Parathyroid adenoma (tissue), 2 donors: Measurements from ENCODE around the gene CDC25B.

Experiments
- H2AFZ ChIP-seq: fragments of 300-600 bp; sonication (generic); one replicate; pipeline ENCODE4 v1.7.0; 2017; ENCODE audit warnings: antibody characterized with exemption, mild to moderate bottlenecking
- H3K27ac ChIP-seq: fragments of 300-600 bp; sonication (generic); one replicate; pipeline ENCODE4 v1.7.0; 2017
- H3K27me3 ChIP-seq: fragments of 300-600 bp; sonication (generic); one replicate; pipeline ENCODE4 v1.7.0; 2017; ENCODE audit warnings: low read length; ENCODE audit not compliant: control insufficient read depth, insufficient read depth
- H3K36me3 ChIP-seq: fragments of 300-600 bp; sonication (generic); one replicate; pipeline ENCODE4 v1.7.0; 2017; ENCODE audit warnings: low read length; ENCODE audit not compliant: control insufficient read depth, insufficient read depth
- H3K4me1 ChIP-seq: fragments of 300-600 bp; sonication (generic); one replicate; pipeline ENCODE4 v1.7.0; 2017; ENCODE audit warnings: control low read depth
- H3K4me2 ChIP-seq: fragments of 300-600 bp; sonication (generic); one replicate; pipeline ENCODE4 v1.7.0; 2017; ENCODE audit warnings: low read length
- H3K4me3 ChIP-seq: fragments of 300-600 bp; sonication (generic); one replicate; pipeline ENCODE4 v1.7.0; 2017; ENCODE audit warnings: low read depth, low read length
- H3K79me2 ChIP-seq: fragments of 300-600 bp; sonication (generic); one replicate; pipeline ENCODE4 v1.7.0; 2017; ENCODE audit warnings: control low read depth
- H3K9ac ChIP-seq: fragments of 300-600 bp; sonication (generic); one replicate; pipeline ENCODE4 v1.7.0; 2017; ENCODE audit warnings: mild to moderate bottlenecking
- H3K9me3 ChIP-seq: fragments of 300-600 bp; sonication (generic); one replicate; pipeline ENCODE4 v1.7.0; 2017; ENCODE audit warnings: low read length; ENCODE audit not compliant: control insufficient read depth
- TF ChIP-seq, protein P1 (sequence below): fragments of 300-600 bp; sonication (generic); IDR thresholded peaks from one replicate; pipeline ENCODE4 v1.7.0; 2017; ENCODE audit warnings: antibody characterized with exemption, mild to moderate bottlenecking
- donor health status: primary hyperparathyroidism.

CDC25B gene

GRCh38 chr20:3783511-3784195 is 12.5 kb upstream of the CDC25B start:
- Histone ChIP-seq H3K27me3 (no peaks in the 10 kb centered on the region), H3K9ac (no peak overlapping the region), H3K36me3 (no peaks in the 10 kb centered on the region), H3K27ac (peak overlapping the region; percentile 5), H2AFZ (no peak overlapping the region), H3K9me3 (no peaks in the 10 kb centered on the region), H3K4me1 (peaks cover 31% of the 10 kb centered on the region), H3K4me2 (no peak overlapping the region), H3K79me2 (peaks cover 4% of the 10 kb centered on the region), H3K4me3 (no peak overlapping the region)
- TF ChIP-seq, protein P1, sequence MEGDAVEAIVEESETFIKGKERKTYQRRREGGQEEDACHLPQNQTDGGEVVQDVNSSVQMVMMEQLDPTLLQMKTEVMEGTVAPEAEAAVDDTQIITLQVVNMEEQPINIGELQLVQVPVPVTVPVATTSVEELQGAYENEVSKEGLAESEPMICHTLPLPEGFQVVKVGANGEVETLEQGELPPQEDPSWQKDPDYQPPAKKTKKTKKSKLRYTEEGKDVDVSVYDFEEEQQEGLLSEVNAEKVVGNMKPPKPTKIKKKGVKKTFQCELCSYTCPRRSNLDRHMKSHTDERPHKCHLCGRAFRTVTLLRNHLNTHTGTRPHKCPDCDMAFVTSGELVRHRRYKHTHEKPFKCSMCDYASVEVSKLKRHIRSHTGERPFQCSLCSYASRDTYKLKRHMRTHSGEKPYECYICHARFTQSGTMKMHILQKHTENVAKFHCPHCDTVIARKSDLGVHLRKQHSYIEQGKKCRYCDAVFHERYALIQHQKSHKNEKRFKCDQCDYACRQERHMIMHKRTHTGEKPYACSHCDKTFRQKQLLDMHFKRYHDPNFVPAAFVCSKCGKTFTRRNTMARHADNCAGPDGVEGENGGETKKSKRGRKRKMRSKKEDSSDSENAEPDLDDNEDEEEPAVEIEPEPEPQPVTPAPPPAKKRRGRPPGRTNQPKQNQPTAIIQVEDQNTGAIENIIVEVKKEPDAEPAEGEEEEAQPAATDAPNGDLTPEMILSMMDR = no peak

- Histone ChIP-seq H3K27ac (no peak overlapping the region), H3K27me3 (no peaks in the 10 kb centered on the region), H3K4me3 (no peak overlapping the region), H2AFZ (no peak overlapping the region), H3K4me1 (peaks cover 31% of the 10 kb centered on the region), H3K9ac (no peak overlapping the region), H3K9me3 (no peaks in the 10 kb centered on the region), H3K4me2 (peak overlapping the region; percentile 72), H3K36me3 (no peaks in the 10 kb centered on the region), H3K79me2 (peaks cover 4% of the 10 kb centered on the region)
- TF ChIP-seq, protein P1 = no peak
These were observed 11.8 kb upstream of the CDC25B start for GRCh38 chr20:3784216-3784853.

DNA sequence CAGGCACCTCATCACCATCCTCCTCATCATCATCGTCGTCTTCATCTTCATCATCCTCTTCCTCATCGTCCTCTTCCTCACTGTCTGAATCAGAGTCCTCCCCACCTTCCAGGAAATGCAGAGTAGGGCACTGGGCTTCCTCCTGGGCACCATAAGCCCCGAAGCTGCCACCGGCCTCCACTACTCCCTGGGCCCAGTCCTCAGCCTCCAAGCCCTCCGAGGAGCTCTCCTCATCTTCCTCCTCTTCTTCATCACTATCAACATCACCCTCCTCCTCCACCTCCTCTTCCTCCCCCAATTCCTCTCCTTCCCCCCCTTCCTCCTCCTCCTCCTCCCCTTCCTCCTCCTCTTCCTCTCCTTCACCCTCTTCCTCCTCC is 11.3 kb upstream of the CDC25B start:
- Histone ChIP-seq H2AFZ (no peak overlapping the region), H3K27ac (no peak overlapping the region), H3K27me3 (no peaks in the 10 kb centered on the region), H3K36me3 (no peaks in the 10 kb centered on the region), H3K79me2 (peaks cover 4% of the 10 kb centered on the region), H3K9me3 (no peaks in the 10 kb centered on the region), H3K4me1 (peaks cover 31% of the 10 kb centered on the region), H3K4me2 (peak overlapping the region; percentile 72), H3K9ac (no peak overlapping the region), H3K4me3 (no peak overlapping the region)
- TF ChIP-seq, protein P1 = no peak

- Histone ChIP-seq H3K27me3 (no peaks in the 10 kb centered on the region), H2AFZ (peak overlapping the region; percentile 75), H3K79me2 (peaks cover 4% of the 10 kb centered on the region), H3K27ac (peak overlapping the region; percentile 72), H3K36me3 (no peaks in the 10 kb centered on the region), H3K9me3 (no peaks in the 10 kb centered on the region), H3K4me2 (peak overlapping the region; percentile 72), H3K4me3 (peak overlapping the region; percentile 54), H3K4me1 (peaks cover 30% of the 10 kb centered on the region), H3K9ac (no peak overlapping the region)
- TF ChIP-seq, protein P1 = no peak
These were observed 10.6 kb upstream of the CDC25B start for GRCh38 chr20:3785240-3786125.
